ENCODE data around the gene POLE. TPM values are rescaled to one million over a fixed set of nuclear protein-coding genes. Genes with fewer than 3 reads are reported as not detected.
A peak's percentile ranks its signal among the peaks of the same experiment; 100 is the strongest.

The POLE gene
- total and polyA plus RNA-seq, 5 donors = 10.6 to 22.1 (median 15.4) TPM

- no peaks in the 10 kb centered on the region for H3K4me1 ChIP-seq (ENCODE audit: control insufficient read depth, insufficient read depth, low read length)
- no peak overlapping the region for H3K27ac ChIP-seq (ENCODE audit: low read length)
- H3K9me3 ChIP-seq (ENCODE audit: control insufficient read depth, low read length) = no peaks in the 10 kb centered on the region
- no peak overlapping the region for H3K4me3 ChIP-seq (ENCODE audit: low read length)
- intact Hi-C loops (cut with DNase I) = no loop called here
- ATAC-seq (no peak), DNase-seq (peak in 2 of 3 donors; percentile 46 to 57)
- no peaks in the 10 kb centered on the region for H3K27me3 ChIP-seq (ENCODE audit: control insufficient read depth, insufficient read depth)
- 93% methylated on average over 12 of the region's 12 CpGs for WGBS
Measured at GRCh38 chr12:132580701-132581292, 106.3 kb downstream of the POLE start.

- Histone ChIP-seq H3K9me3 (ENCODE audit: control insufficient read depth, low read length) (no peaks in the 10 kb centered on the region), H3K4me1 (ENCODE audit: control insufficient read depth, insufficient read depth, low read length) (no peaks in the 10 kb centered on the region), H3K4me3 (ENCODE audit: low read length) (no peak overlapping the region), H3K27ac (ENCODE audit: low read length) (no peak overlapping the region), H3K27me3 (ENCODE audit: control insufficient read depth, insufficient read depth) (no peaks in the 10 kb centered on the region)
- ATAC-seq = peak; percentile 18 to 31
- DNase-seq = peak in 1 of 3 donors; percentile 76
- WGBS = 71% methylated on average over 12 of the region's 12 CpGs
- intact Hi-C loops (cut with DNase I) = no loop called here
Measured at GRCh38 chr12:132579744-132580143, 107.4 kb downstream of the POLE start.

- H3K4me3 ChIP-seq (ENCODE audit: low read length) = no peak overlapping the region
- DNase-seq (peak in 1 of 3 donors; percentile 41), ATAC-seq (no peak)
- 82% methylated on average over 11 of the region's 11 CpGs for WGBS
- intact Hi-C loops (cut with DNase I) = no loop called here
- no peaks in the 10 kb centered on the region for H3K9me3 ChIP-seq (ENCODE audit: control insufficient read depth, low read length)
- no peaks in the 10 kb centered on the region for H3K4me1 ChIP-seq (ENCODE audit: control insufficient read depth, insufficient read depth, low read length)
- no peak overlapping the region for H3K27ac ChIP-seq (ENCODE audit: low read length)
- H3K27me3 ChIP-seq (ENCODE audit: control insufficient read depth, insufficient read depth) = no peaks in the 10 kb centered on the region
Measured at GRCh38 chr12:132578826-132579225, 108.3 kb downstream of the POLE start.

GRCh38 chr12:132578118-132578517 lies 109.0 kb downstream of the POLE start:
- no peak for ATAC-seq
- H3K4me1 ChIP-seq (ENCODE audit: control insufficient read depth, insufficient read depth, low read length) = no peaks in the 10 kb centered on the region
- intact Hi-C loops (cut with DNase I) = no loop called here
- 94% methylated on average over 11 of the region's 11 CpGs for WGBS
- H3K9me3 ChIP-seq (ENCODE audit: control insufficient read depth, low read length) = no peaks in the 10 kb centered on the region
- DNase-seq = no peak
- H3K27me3 ChIP-seq (ENCODE audit: control insufficient read depth, insufficient read depth) = no peaks in the 10 kb centered on the region
- no peak overlapping the region for H3K4me3 ChIP-seq (ENCODE audit: low read length)
- no peak overlapping the region for H3K27ac ChIP-seq (ENCODE audit: low read length)

GRCh38 chr12:132577191-132577920 lies 109.8 kb downstream of the POLE start:
- 88% methylated on average over 22 of the region's 22 CpGs for whole genome bisulfite sequencing

GRCh38 chr12:132576701-132577100 lies 110.4 kb downstream of the POLE start:
- no peak for ATAC-seq
- no peak overlapping the region for H3K4me3 ChIP-seq (ENCODE audit: low read length)
- no peaks in the 10 kb centered on the region for H3K9me3 ChIP-seq (ENCODE audit: control insufficient read depth, low read length)
- H3K4me1 ChIP-seq (ENCODE audit: control insufficient read depth, insufficient read depth, low read length) = no peaks in the 10 kb centered on the region
- WGBS = 96% methylated on average over 12 of the region's 12 CpGs
- no peak overlapping the region for H3K27ac ChIP-seq (ENCODE audit: low read length)
- intact Hi-C loops (cut with DNase I) = no loop called here
- DNase-seq = no peak
- no peaks in the 10 kb centered on the region for H3K27me3 ChIP-seq (ENCODE audit: control insufficient read depth, insufficient read depth)

More at GRCh38 chr12:132577191-132577920, 109.8 kb downstream of the POLE start:
- H3K4me3 ChIP-seq (ENCODE audit: low read length) = no peak overlapping the region
- intact Hi-C loops (cut with DNase I) = no loop called here
- ATAC-seq (no peak), DNase-seq (peak in 1 of 3 donors; percentile 59)
- no peaks in the 10 kb centered on the region for H3K9me3 ChIP-seq (ENCODE audit: control insufficient read depth, low read length)
- no peak overlapping the region for H3K27ac ChIP-seq (ENCODE audit: low read length)
- H3K4me1 ChIP-seq (ENCODE audit: control insufficient read depth, insufficient read depth, low read length) = no peaks in the 10 kb centered on the region
- H3K27me3 ChIP-seq (ENCODE audit: control insufficient read depth, insufficient read depth) = no peaks in the 10 kb centered on the region

GRCh38 chr12:132575661-132576060 lies 111.5 kb downstream of the POLE start:
- H3K27me3 ChIP-seq (ENCODE audit: control insufficient read depth, insufficient read depth) = no peaks in the 10 kb centered on the region
- ATAC-seq = no peak
- WGBS = 97% methylated on average over 11 of the region's 11 CpGs

GRCh38 chr12:132574271-132574996 lies 112.7 kb downstream of the POLE start:
- intact Hi-C loops (cut with DNase I) = no loop called here
- no peak overlapping the region for H3K4me3 ChIP-seq (ENCODE audit: low read length)
- DNase-seq = no peak
- no peaks in the 10 kb centered on the region for H3K4me1 ChIP-seq (ENCODE audit: control insufficient read depth, insufficient read depth, low read length)
- no peak overlapping the region for H3K27ac ChIP-seq (ENCODE audit: low read length)
- H3K27me3 ChIP-seq (ENCODE audit: control insufficient read depth, insufficient read depth) = no peaks in the 10 kb centered on the region
- H3K9me3 ChIP-seq (ENCODE audit: control insufficient read depth, low read length) = no peaks in the 10 kb centered on the region
- 97% methylated on average over 39 of the region's 39 CpGs for WGBS
- ATAC-seq = no peak

More at GRCh38 chr12:132575661-132576060, 111.5 kb downstream of the POLE start:
- no peak for DNase-seq
- intact Hi-C loops (cut with DNase I) = no loop called here
- Histone ChIP-seq H3K27ac (ENCODE audit: low read length) (no peak overlapping the region), H3K9me3 (ENCODE audit: control insufficient read depth, low read length) (no peaks in the 10 kb centered on the region), H3K4me1 (ENCODE audit: control insufficient read depth, insufficient read depth, low read length) (no peaks in the 10 kb centered on the region), H3K4me3 (ENCODE audit: low read length) (no peak overlapping the region)

Small RNA genes lying within 50 kb of the gene (microRNA-seq; reads per million reads assigned to microRNA genes)
- 0 to 0.42 reads per million in 2 donors for gene MIR6763

Other genes with a start within 250 kb of the POLE start
- 10 to 100 TPM; 50.4 to 65.0 (median 54.7) TPM for gene FBRSL1, start 197.2 kb downstream of the POLE start, total RNA-seq
- 36.4 TPM for gene FBRSL1, start 197.2 kb downstream of the POLE start, polyA plus RNA-seq
- not detected for gene LRCOL1, start 76.8 kb downstream of the POLE start, total RNA-seq
- not detected for gene LRCOL1, start 76.8 kb downstream of the POLE start, polyA plus RNA-seq
- gene P2RX2, start 68.6 kb downstream of the POLE start, total RNA-seq = not detected
- gene P2RX2, start 68.6 kb downstream of the POLE start, polyA plus RNA-seq = not detected
- 10 to 100 TPM; 21.6 to 40.1 (median 36.3) TPM for gene PXMP2, start 245 bp upstream of the POLE start, total RNA-seq
- 36.8 TPM for gene PXMP2, start 245 bp upstream of the POLE start, polyA plus RNA-seq
- gene PGAM5, start 23.5 kb upstream of the POLE start, total RNA-seq = 10 to 100 TPM; 21.2 to 24.0 (median 23.2) TPM
- gene PGAM5, start 23.5 kb upstream of the POLE start, polyA plus RNA-seq = 15.1 TPM
- 10 to 100 TPM; 24.8 to 34.1 (median 26.6) TPM for gene ANKLE2, start 74.5 kb upstream of the POLE start, total RNA-seq
- gene ANKLE2, start 74.5 kb upstream of the POLE start, polyA plus RNA-seq = 17.7 TPM
- gene GOLGA3, start 141.5 kb upstream of the POLE start, total RNA-seq = 10 to 100 TPM; 28.0 to 49.8 (median 37.2) TPM
- 14.6 TPM for gene GOLGA3, start 141.5 kb upstream of the POLE start, polyA plus RNA-seq
- gene CHFR, start 200.3 kb upstream of the POLE start, total RNA-seq = 10 to 100 TPM; 15.3 to 27.6 (median 17.5) TPM
- gene CHFR, start 200.3 kb upstream of the POLE start, polyA plus RNA-seq = 12.5 TPM

Data from right cardiac atrium (tissue), 5 donors.